Spinal cord (tissue), 10 donors: ENCODE results near the gene EEFSEC. TPM values are rescaled to one million over a fixed set of nuclear protein-coding genes. Genes with fewer than 3 reads are reported as not detected.

ENCODE experiments used
- DNase-seq, 6 donors: peaks; one replicate each; pipeline versions ENCODE4 v3.0.0 to v3.0.0-alpha.2; 2013 to 2015; ENCODE audit warnings: low spot score in 6 of 6, low read depth in 4 of 6
- H3K27ac ChIP-seq: one replicate; pipeline ENCODE4 v1.5.1; 2013; ENCODE audit warnings: low read depth, low read length, control low read depth
- H3K27me3 ChIP-seq: one replicate; pipeline ENCODE4 v1.6.1; 2013; ENCODE audit warnings: low read length; ENCODE audit not compliant: control insufficient read depth, insufficient read depth
- H3K36me3 ChIP-seq: one replicate; pipeline ENCODE4 v1.6.1; 2013; ENCODE audit warnings: low read length; ENCODE audit not compliant: control insufficient read depth, insufficient read depth
- H3K4me1 ChIP-seq: one replicate; pipeline ENCODE4 v1.6.1; 2013; ENCODE audit warnings: low read length; ENCODE audit not compliant: control insufficient read depth, insufficient read depth
- H3K4me3 ChIP-seq: one replicate; pipeline ENCODE4 v1.5.1; 2013; ENCODE audit warnings: low read depth, low read length, control low read depth
- H3K9me3 ChIP-seq: one replicate; pipeline ENCODE4 v1.6.1; 2013; ENCODE audit warnings: low read length; ENCODE audit not compliant: control insufficient read depth, insufficient read depth
- WGBS: methylation state at CpG from one replicate; pipeline ENCODE4 v1.1.5; 2013; ENCODE audit warnings: missing lambda C conversion rate; ENCODE audit not compliant: insufficient coverage; 5-methylcytosine and 5-hydroxymethylcytosine counted together
- polyA plus RNA-seq, 2 donors: library from polyadenylated mRNA; unstranded; fragments of 120-200 nt; gene quantifications; one replicate each; pipeline ENCODE4 v1.2.1, GENCODE V29; 2013; ENCODE audit not compliant: insufficient read length in 2 of 2
- total RNA-seq, 2 donors: library from RNA; depleted of rRNA in 1 of 2; stranded (reverse); fragments of 120-200 nt in 1 of 2; fragments of >200 nt in 1 of 2; gene quantifications; one replicate each; pipeline versions ENCODE4 v1.2.3 to v1.2.4, GENCODE V29; 2013 to 2014
- donor health status: healthy.

Gene EEFSEC
- total and polyA plus RNA-seq, 4 donors, result 6.4 to 29.1 (median 18.3) TPM

DNA sequence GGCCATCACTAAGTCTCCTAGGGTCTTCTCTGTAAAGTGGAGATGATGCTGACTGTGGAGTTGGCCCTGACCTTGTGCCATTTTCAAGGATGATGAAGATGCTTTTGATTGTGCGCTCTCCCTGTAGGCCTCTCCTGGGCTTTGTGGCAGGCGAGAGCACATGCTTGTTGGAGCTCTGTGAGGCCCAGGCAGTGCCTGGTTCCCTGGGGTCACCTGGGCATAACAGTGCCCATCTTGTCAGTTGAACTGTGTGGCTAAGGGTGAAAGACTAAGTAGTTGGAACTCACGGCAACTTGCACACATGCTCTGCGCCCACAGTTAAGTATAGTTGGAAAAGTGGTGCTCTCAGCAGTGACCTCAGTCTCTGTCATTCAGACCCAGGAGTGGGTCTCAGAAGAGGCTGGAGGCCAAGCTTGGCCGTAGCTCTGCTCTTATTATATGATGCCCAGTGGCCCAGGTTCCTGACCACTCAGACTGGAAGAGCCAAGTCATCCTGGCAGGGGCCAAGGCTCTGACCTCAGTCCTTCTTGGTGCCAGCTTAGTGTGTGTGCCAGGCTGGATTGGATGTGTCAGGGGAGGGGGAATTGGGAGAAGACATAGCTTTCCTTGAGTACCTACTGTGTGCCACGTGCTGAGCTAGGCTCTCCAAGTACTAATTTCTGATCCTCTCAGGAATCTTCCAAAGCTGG, 154.6 kb downstream of the EEFSEC start:
- Histone ChIP-seq H3K36me3 (no peaks in the 10 kb centered on the region), H3K4me3 (no peak overlapping the region), H3K9me3 (no peaks in the 10 kb centered on the region), H3K4me1 (peaks cover 6% of the 10 kb centered on the region), H3K27me3 (no peaks in the 10 kb centered on the region), H3K27ac (no peak overlapping the region)
- no peak for DNase-seq
- WGBS, result 90% methylated on average over 6 of the region's 6 CpGs

DNA sequence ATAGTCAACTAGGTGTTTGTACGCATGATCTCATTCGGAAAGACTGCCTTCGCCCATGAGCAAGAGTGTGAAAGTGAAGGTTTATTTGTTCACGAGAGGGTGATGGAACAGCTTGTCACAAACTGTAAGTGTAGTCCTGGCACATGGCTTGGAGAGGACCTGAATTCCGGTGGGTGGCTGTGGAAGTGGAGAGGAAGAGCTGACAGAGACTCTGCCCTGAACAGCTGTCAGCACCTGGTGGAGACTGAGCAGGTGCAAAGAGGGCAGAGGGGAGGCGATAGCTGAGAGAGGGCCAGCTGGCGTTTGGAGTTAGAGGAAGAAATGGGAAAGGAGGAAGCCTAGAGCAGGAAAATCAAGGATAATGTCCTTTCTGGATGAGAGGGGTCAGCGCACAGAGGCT, 155.7 kb downstream of the EEFSEC start:
- H3K36me3 ChIP-seq, result no peaks in the 10 kb centered on the region
- peaks cover 14% of the 10 kb centered on the region for H3K4me1 ChIP-seq
- H3K9me3 ChIP-seq, result no peaks in the 10 kb centered on the region
- no peak overlapping the region for H3K27ac ChIP-seq
- H3K4me3 ChIP-seq, result no peak overlapping the region
- no peaks in the 10 kb centered on the region for H3K27me3 ChIP-seq
- DNase-seq, result no peak
- WGBS, result 88% methylated on average over 8 of the region's 8 CpGs

DNA sequence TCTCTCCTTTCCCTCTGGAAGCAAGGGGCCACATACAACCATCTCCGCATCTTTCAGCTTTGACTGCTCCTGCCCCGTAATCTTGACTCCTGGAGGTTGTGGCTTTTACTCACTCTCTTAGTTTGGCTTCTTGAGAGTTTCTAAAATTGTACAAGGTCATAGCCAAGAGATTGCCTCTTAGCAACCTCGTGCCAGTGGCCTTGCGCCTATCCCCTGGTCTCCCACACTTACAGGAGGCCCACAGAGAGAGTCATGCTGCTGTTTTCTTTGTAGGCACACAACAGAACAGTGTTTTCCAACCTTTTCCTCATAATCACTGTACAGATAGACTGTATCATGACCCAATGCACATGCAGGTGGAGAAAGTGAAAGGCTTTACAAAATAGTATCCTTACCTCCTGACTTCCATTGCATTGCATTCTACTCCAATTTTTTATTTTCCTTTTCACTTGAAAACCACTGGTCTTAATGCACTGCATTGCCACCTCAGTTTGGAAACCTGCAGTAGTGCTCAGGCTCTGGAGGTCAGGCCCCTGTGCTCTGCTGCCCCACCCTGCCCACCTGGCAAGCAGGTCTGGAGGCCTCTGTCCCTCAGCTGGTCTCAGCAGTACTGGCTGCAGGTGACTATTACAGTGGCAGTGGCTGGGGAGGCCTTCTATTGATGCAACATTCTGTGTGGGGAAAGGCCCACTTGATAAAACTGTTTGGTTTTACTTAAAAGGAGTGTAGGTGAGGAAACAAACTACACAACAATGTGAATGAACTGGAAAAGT, 157.2 kb downstream of the EEFSEC start:
- peaks cover 14% of the 10 kb centered on the region for H3K4me1 ChIP-seq
- no peaks in the 10 kb centered on the region for H3K36me3 ChIP-seq
- no peak for DNase-seq
- H3K27ac ChIP-seq, result no peak overlapping the region
- no peak overlapping the region for H3K4me3 ChIP-seq
- H3K9me3 ChIP-seq, result no peaks in the 10 kb centered on the region
- WGBS, result 89% methylated on average over 2 of the region's 4 CpGs
- no peaks in the 10 kb centered on the region for H3K27me3 ChIP-seq

DNA sequence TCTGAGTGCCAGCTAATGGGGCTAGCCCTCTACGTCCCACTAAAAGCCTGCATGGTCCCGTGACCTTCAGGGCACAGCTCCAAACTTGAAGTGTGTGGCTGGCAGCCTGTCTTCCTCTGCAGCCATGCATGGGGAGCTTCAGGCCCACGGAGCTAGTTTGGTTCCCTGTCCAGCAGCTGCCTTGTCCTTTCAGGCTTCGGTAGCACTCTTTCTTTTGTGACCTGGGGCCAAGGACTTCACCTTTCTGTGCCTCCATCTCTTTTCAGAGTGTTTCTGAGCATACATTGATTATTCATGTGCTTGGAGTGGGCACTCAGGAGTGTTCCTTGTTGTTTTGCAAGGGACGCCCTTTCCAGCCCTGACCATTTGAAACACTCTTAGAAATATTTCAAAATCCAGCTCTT, 158.2 kb downstream of the EEFSEC start:
- Histone ChIP-seq H3K4me1 (peaks cover 17% of the 10 kb centered on the region), H3K4me3 (no peak overlapping the region), H3K27me3 (no peaks in the 10 kb centered on the region), H3K27ac (no peak overlapping the region), H3K9me3 (no peaks in the 10 kb centered on the region), H3K36me3 (no peaks in the 10 kb centered on the region)
- DNase-seq, result peak in 1 of 6 donors; percentile 26
- WGBS, result 61% methylated on average over 5 of the region's 5 CpGs

DNA sequence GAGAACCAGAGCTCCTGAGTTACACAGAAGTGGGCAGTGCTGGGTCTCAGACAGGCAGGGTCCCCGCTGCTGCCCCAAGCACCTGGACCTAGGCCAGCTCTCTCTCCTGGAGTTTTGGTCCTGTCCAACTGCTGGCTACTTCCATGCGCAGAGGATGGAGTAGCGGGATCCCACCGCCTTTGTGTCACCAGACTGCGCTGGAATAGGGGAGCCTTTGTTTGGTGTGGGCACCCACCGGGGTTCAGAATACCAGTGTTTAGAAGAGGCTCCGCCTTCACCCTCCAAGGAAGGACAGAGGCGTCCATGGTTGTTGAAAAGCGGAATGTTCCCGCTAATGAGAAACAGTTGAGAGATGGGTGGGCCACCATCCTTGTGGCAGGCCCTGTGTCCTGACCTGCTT, 159.0 kb downstream of the EEFSEC start:
- H3K27me3 ChIP-seq, result no peaks in the 10 kb centered on the region
- DNase-seq, result no peak
- no peak overlapping the region for H3K27ac ChIP-seq
- H3K4me3 ChIP-seq, result no peak overlapping the region
- H3K36me3 ChIP-seq, result no peaks in the 10 kb centered on the region
- no peaks in the 10 kb centered on the region for H3K9me3 ChIP-seq
- peaks cover 25% of the 10 kb centered on the region for H3K4me1 ChIP-seq
- 91% methylated on average over 10 of the region's 10 CpGs for WGBS

DNA sequence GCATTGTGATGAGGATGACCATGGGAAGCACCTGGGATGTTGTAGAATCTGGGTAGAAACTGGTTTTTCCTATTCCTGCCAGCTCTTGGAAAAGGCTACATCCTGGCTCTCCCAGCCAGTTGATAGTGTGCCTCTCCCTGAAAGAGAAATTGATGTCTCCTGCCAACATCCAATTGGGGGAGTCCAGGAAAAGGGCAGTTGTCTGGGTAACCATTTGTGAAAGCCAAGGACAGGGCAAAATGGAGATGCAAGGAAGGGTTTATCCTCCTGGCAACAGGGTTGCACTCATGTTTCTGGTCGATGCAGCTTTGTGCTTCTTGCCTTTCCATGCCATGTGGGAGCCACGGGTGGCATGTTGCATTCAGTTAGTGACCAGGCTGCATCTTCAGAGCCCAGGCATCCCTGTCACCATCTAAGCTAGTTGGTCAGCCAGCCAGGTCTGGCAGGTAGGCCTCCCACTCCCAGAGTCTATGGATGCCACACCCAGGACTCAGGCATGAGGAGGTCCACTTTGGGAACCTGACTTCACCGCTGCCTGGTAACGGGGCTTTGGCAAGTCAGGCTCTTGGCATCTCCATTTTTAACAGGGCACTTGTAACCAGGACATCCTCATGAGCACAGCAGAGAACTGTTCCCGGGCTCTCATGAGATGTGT, 159.9 kb downstream of the EEFSEC start:
- peak; percentile 22 to 82 (median 47) for DNase-seq
- WGBS, result 67% methylated on average over 5 of the region's 5 CpGs
- Histone ChIP-seq H3K9me3 (no peaks in the 10 kb centered on the region), H3K4me3 (no peak overlapping the region), H3K36me3 (peaks cover 4% of the 10 kb centered on the region), H3K4me1 (peaks cover 34% of the 10 kb centered on the region), H3K27ac (no peak overlapping the region), H3K27me3 (no peaks in the 10 kb centered on the region)

DNA sequence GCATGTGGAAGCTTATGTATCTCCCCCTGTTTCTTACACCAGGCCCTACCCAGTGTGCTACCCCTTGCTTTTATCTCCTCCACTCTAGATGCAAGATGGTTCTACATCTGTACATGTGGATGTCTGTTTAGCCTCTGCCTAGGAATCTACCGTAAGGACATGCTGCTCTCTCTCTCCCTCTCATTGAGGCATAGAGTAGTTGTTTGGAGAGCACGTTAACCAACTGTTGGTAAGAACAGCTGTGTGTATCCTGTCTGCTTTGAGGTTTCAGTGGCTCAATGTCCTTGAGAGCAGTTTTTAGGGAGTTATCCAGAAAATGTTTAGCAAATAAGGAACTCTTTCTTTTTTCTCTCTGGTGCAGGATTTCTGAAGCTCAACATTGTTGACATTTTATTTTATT, 160.7 kb downstream of the EEFSEC start:
- DNase-seq, result no peak
- WGBS, result no CpG with 5 or more reads among the region's 2 CpGs
- H3K4me1 ChIP-seq, result peaks cover 40% of the 10 kb centered on the region
- peaks cover 4% of the 10 kb centered on the region for H3K36me3 ChIP-seq
- H3K4me3 ChIP-seq, result no peak overlapping the region
- H3K9me3 ChIP-seq, result no peaks in the 10 kb centered on the region
- no peak overlapping the region for H3K27ac ChIP-seq
- no peaks in the 10 kb centered on the region for H3K27me3 ChIP-seq

DNA sequence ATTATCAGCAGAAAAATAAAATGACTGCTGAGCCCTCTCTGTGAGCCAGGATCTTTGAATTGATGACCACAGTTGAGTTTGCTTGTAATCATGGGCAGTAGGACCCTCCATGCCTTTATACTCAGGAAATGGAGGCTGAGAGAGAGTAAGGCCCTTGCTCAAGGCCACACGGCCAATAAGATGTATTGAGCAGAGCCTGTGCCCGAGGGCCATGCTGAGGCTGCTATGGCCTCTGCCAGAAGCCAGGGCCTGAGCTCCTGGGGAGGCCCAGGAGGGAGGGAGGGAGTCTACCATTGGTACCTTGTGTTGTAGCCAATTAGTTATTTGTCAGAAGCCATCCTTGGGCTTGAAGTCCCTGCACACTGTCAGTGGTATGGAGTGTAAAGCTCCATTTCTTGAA, 162.0 kb downstream of the EEFSEC start:
- Histone ChIP-seq H3K36me3 (peaks cover 8% of the 10 kb centered on the region), H3K9me3 (no peaks in the 10 kb centered on the region), H3K27me3 (no peaks in the 10 kb centered on the region), H3K4me1 (peaks cover 40% of the 10 kb centered on the region), H3K4me3 (no peak overlapping the region), H3K27ac (no peak overlapping the region)
- no peak for DNase-seq
- 83% methylated on average over 2 of the region's 2 CpGs for WGBS

DNA sequence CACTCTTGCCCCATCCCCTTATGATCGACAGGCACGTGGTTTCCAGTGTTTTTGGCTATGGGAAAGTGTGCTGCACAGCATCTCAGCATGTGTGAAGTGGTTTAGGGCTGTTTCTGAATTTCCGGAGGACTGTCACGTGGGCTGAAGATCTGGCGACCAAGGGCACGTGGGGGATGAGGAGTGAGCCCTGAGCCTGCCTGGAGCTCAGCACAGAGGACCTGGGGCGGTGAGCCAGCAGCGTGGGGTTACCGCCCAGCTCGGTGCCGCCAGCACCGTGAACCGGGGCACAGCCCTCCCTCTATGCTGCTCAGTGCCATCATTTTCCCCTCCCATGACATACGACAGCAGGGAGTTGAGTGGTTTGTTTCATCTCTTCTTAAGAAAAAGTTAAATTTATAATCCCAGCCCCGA, 163.2 kb downstream of the EEFSEC start:
- H3K4me3 ChIP-seq, result no peak overlapping the region
- 22% methylated on average over 5 of the region's 15 CpGs for WGBS
- H3K4me1 ChIP-seq, result peaks cover 49% of the 10 kb centered on the region
- peaks cover 12% of the 10 kb centered on the region for H3K36me3 ChIP-seq
- no peaks in the 10 kb centered on the region for H3K27me3 ChIP-seq
- peak overlapping the region; percentile 45 for H3K27ac ChIP-seq
- peak in 2 of 6 donors; percentile 26 to 39 for DNase-seq
- no peaks in the 10 kb centered on the region for H3K9me3 ChIP-seq
